Lower leg skin (tissue), 3 donors: ENCODE measurements around the gene CA12.

Experiments used
- POLR2A ChIP-seq, 2 donors: fragments of 450-650 bp; IDR thresholded peaks; one replicate each; pipeline ENCODE4 v1.6.1; 2016 to 2017; ENCODE audit warnings: antibody characterized with exemption in 2 of 2, mild to moderate bottlenecking in 1 of 2, moderate library complexity in 1 of 2
- TF ChIP-seq, protein P1 (sequence below), 3 donors: fragments of 450-650 bp; IDR thresholded peaks; one replicate each; pipeline ENCODE4 v1.5.1; 2016; ENCODE audit warnings: antibody characterized with exemption in 3 of 3, mild to moderate bottlenecking in 3 of 3, moderate library complexity in 2 of 3

DNA sequence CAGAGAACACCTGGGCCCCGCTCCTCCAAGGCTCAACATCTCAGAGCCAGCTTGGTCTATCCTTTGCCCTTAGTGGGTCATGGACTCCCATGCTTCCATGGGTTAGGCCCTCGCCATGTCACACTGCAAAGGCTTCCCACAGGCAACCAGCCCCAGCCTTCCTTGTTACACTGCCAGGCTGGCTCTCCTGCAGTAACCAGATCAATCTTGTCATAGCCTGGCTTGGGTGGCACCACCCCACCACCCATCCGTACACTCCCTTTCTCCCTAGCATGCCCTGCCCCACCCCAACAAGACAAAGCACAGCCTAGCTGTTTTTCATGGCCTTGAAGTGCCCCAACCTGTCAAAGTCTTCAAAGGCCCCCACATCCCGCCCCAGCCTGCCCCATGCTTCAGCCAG is 30.5 kb downstream of the CA12 start:
- no peak for TF ChIP-seq POLR2A (IDR thresholded peaks at IDR 0.05)
- TF ChIP-seq, protein P1, sequence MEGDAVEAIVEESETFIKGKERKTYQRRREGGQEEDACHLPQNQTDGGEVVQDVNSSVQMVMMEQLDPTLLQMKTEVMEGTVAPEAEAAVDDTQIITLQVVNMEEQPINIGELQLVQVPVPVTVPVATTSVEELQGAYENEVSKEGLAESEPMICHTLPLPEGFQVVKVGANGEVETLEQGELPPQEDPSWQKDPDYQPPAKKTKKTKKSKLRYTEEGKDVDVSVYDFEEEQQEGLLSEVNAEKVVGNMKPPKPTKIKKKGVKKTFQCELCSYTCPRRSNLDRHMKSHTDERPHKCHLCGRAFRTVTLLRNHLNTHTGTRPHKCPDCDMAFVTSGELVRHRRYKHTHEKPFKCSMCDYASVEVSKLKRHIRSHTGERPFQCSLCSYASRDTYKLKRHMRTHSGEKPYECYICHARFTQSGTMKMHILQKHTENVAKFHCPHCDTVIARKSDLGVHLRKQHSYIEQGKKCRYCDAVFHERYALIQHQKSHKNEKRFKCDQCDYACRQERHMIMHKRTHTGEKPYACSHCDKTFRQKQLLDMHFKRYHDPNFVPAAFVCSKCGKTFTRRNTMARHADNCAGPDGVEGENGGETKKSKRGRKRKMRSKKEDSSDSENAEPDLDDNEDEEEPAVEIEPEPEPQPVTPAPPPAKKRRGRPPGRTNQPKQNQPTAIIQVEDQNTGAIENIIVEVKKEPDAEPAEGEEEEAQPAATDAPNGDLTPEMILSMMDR (IDR thresholded peaks at IDR 0.05), result no peak
